Measurements from ENCODE around the gene TMEM179.

Gene TMEM179

GRCh38 chr14:104555430-104556255 is 48.9 kb downstream of the TMEM179 start:
- Histone ChIP-seq H3K36me3 (ENCODE audit: control insufficient read depth in 1 of 2, insufficient read depth in 2 of 2, low read length in 2 of 2) (no peaks in the 10 kb centered on the region), H3K27ac (ENCODE audit: low read length) (no peak overlapping the region), H3K9me3 (ENCODE audit: control insufficient read depth in 1 of 2, low read length in 2 of 2) (no peaks in the 10 kb centered on the region), H3K27me3 (ENCODE audit: low read depth, low read length) (no peaks in the 10 kb centered on the region), H3K4me3 (ENCODE audit: low read depth in 1 of 2, low read length in 2 of 2) (no peak overlapping the region), H3K4me1 (ENCODE audit: control insufficient read depth in 1 of 2, insufficient read depth in 2 of 2, low read length in 2 of 2) (no peaks in the 10 kb centered on the region)

GRCh38 chr14:104554608-104555429 is 49.8 kb downstream of the TMEM179 start:
- H3K27me3 ChIP-seq (ENCODE audit: low read depth, low read length), result no peaks in the 10 kb centered on the region
- no peaks in the 10 kb centered on the region for H3K4me1 ChIP-seq (ENCODE audit: control insufficient read depth in 1 of 2, insufficient read depth in 2 of 2, low read length in 2 of 2)

GRCh38 chr14:104554088-104554607 is 50.4 kb downstream of the TMEM179 start:
- H3K4me1 ChIP-seq (ENCODE audit: control insufficient read depth in 1 of 2, insufficient read depth in 2 of 2, low read length in 2 of 2), result no peaks in the 10 kb centered on the region
- no peaks in the 10 kb centered on the region for H3K27me3 ChIP-seq (ENCODE audit: low read depth, low read length)

More at GRCh38 chr14:104554608-104555429, 49.8 kb downstream of the TMEM179 start:
- Histone ChIP-seq H3K27ac (ENCODE audit: low read length) (no peak overlapping the region), H3K36me3 (ENCODE audit: control insufficient read depth in 1 of 2, insufficient read depth in 2 of 2, low read length in 2 of 2) (no peaks in the 10 kb centered on the region), H3K9me3 (ENCODE audit: control insufficient read depth in 1 of 2, low read length in 2 of 2) (peaks cover 0 to 5% of the 10 kb centered on the region in 2 donors), H3K4me3 (ENCODE audit: low read depth in 1 of 2, low read length in 2 of 2) (no peak overlapping the region)

GRCh38 chr14:104553166-104554087 is 51.1 kb downstream of the TMEM179 start:
- Histone ChIP-seq H3K27me3 (ENCODE audit: low read depth, low read length) (no peaks in the 10 kb centered on the region), H3K36me3 (ENCODE audit: control insufficient read depth in 1 of 2, insufficient read depth in 2 of 2, low read length in 2 of 2) (no peaks in the 10 kb centered on the region), H3K4me3 (ENCODE audit: low read depth in 1 of 2, low read length in 2 of 2) (no peak overlapping the region), H3K4me1 (ENCODE audit: control insufficient read depth in 1 of 2, insufficient read depth in 2 of 2, low read length in 2 of 2) (no peaks in the 10 kb centered on the region), H3K9me3 (ENCODE audit: control insufficient read depth in 1 of 2, low read length in 2 of 2) (peaks cover 0 to 5% of the 10 kb centered on the region in 2 donors), H3K27ac (ENCODE audit: low read length) (no peak overlapping the region)

More at GRCh38 chr14:104554088-104554607, 50.4 kb downstream of the TMEM179 start:
- Histone ChIP-seq H3K36me3 (ENCODE audit: control insufficient read depth in 1 of 2, insufficient read depth in 2 of 2, low read length in 2 of 2) (no peaks in the 10 kb centered on the region), H3K9me3 (ENCODE audit: control insufficient read depth in 1 of 2, low read length in 2 of 2) (peaks cover 0 to 5% of the 10 kb centered on the region in 2 donors), H3K4me3 (ENCODE audit: low read depth in 1 of 2, low read length in 2 of 2) (no peak overlapping the region), H3K27ac (ENCODE audit: low read length) (no peak overlapping the region)

- no peaks in the 10 kb centered on the region for H3K36me3 ChIP-seq (ENCODE audit: control insufficient read depth in 1 of 2, insufficient read depth in 2 of 2, low read length in 2 of 2)
- no peaks in the 10 kb centered on the region for H3K27me3 ChIP-seq (ENCODE audit: low read depth, low read length)
- H3K27ac ChIP-seq (ENCODE audit: low read length), result no peak overlapping the region
- H3K4me1 ChIP-seq (ENCODE audit: control insufficient read depth in 1 of 2, insufficient read depth in 2 of 2, low read length in 2 of 2), result no peaks in the 10 kb centered on the region
- peaks cover 0 to 5% of the 10 kb centered on the region in 2 donors for H3K9me3 ChIP-seq (ENCODE audit: control insufficient read depth in 1 of 2, low read length in 2 of 2)
- H3K4me3 ChIP-seq (ENCODE audit: low read depth in 1 of 2, low read length in 2 of 2), result no peak overlapping the region
Observed at GRCh38 chr14:104552738-104553125, 51.8 kb downstream of the TMEM179 start.

GRCh38 chr14:104551851-104552737 is 52.5 kb downstream of the TMEM179 start:
- Histone ChIP-seq H3K9me3 (ENCODE audit: control insufficient read depth in 1 of 2, low read length in 2 of 2) (peaks cover 0 to 5% of the 10 kb centered on the region in 2 donors), H3K27ac (ENCODE audit: low read length) (no peak overlapping the region), H3K4me1 (ENCODE audit: control insufficient read depth in 1 of 2, insufficient read depth in 2 of 2, low read length in 2 of 2) (no peaks in the 10 kb centered on the region), H3K4me3 (ENCODE audit: low read depth in 1 of 2, low read length in 2 of 2) (no peak overlapping the region), H3K36me3 (ENCODE audit: control insufficient read depth in 1 of 2, insufficient read depth in 2 of 2, low read length in 2 of 2) (no peaks in the 10 kb centered on the region), H3K27me3 (ENCODE audit: low read depth, low read length) (no peaks in the 10 kb centered on the region)

- Histone ChIP-seq H3K4me3 (ENCODE audit: low read depth in 1 of 2, low read length in 2 of 2) (no peak overlapping the region), H3K4me1 (ENCODE audit: control insufficient read depth in 1 of 2, insufficient read depth in 2 of 2, low read length in 2 of 2) (no peaks in the 10 kb centered on the region), H3K9me3 (ENCODE audit: control insufficient read depth in 1 of 2, low read length in 2 of 2) (peaks cover 0 to 5% of the 10 kb centered on the region in 2 donors), H3K36me3 (ENCODE audit: control insufficient read depth in 1 of 2, insufficient read depth in 2 of 2, low read length in 2 of 2) (no peaks in the 10 kb centered on the region), H3K27ac (ENCODE audit: low read length) (no peak overlapping the region), H3K27me3 (ENCODE audit: low read depth, low read length) (no peaks in the 10 kb centered on the region)
Observed at GRCh38 chr14:104550861-104551728, 53.5 kb downstream of the TMEM179 start.

- Histone ChIP-seq H3K4me3 (ENCODE audit: low read depth in 1 of 2, low read length in 2 of 2) (no peak overlapping the region), H3K27me3 (ENCODE audit: low read depth, low read length) (no peaks in the 10 kb centered on the region), H3K36me3 (ENCODE audit: control insufficient read depth in 1 of 2, insufficient read depth in 2 of 2, low read length in 2 of 2) (no peaks in the 10 kb centered on the region), H3K4me1 (ENCODE audit: control insufficient read depth in 1 of 2, insufficient read depth in 2 of 2, low read length in 2 of 2) (no peaks in the 10 kb centered on the region), H3K9me3 (ENCODE audit: control insufficient read depth in 1 of 2, low read length in 2 of 2) (peaks cover 0 to 5% of the 10 kb centered on the region in 2 donors), H3K27ac (ENCODE audit: low read length) (no peak overlapping the region)
Observed at GRCh38 chr14:104550340-104550860, 54.2 kb downstream of the TMEM179 start.

- peaks cover 5% of the 10 kb centered on the region for H3K27me3 ChIP-seq (ENCODE audit: low read depth, low read length)
- no peak overlapping the region for H3K4me3 ChIP-seq (ENCODE audit: low read depth in 1 of 2, low read length in 2 of 2)
- peaks cover 0 to 5% of the 10 kb centered on the region in 2 donors for H3K9me3 ChIP-seq (ENCODE audit: control insufficient read depth in 1 of 2, low read length in 2 of 2)
- H3K27ac ChIP-seq (ENCODE audit: low read length), result no peak overlapping the region
- no peaks in the 10 kb centered on the region for H3K4me1 ChIP-seq (ENCODE audit: control insufficient read depth in 1 of 2, insufficient read depth in 2 of 2, low read length in 2 of 2)
- H3K36me3 ChIP-seq (ENCODE audit: control insufficient read depth in 1 of 2, insufficient read depth in 2 of 2, low read length in 2 of 2), result no peaks in the 10 kb centered on the region
Observed at GRCh38 chr14:104549536-104550339, 54.8 kb downstream of the TMEM179 start.

All from muscle layer of duodenum (tissue), 2 donors.